HepG2 (cell line): ENCODE measurements around the gene UBR7. TPM values are rescaled to one million over a fixed set of nuclear protein-coding genes. Genes with fewer than 3 reads are reported as not detected.

Source experiments
- ATF2 ChIP-seq: sonication (generic); formaldehyde crosslinking; IDR thresholded peaks from 2 replicates; pipeline ENCODE4 v1.4.0; 2020; ENCODE audit warnings: missing genetic modification reagents
- CC2D1A ChIP-seq: sonication (generic); formaldehyde crosslinking; IDR thresholded peaks from 2 replicates; pipeline ENCODE4 v1.8.1; 2023; ENCODE audit warnings: mild to moderate bottlenecking, missing genetic modification reagents
- DPF2 ChIP-seq: sonication (generic); formaldehyde crosslinking; IDR thresholded peaks from 2 replicates; pipeline ENCODE4 v1.4.0; 2020; ENCODE audit warnings: mild to moderate bottlenecking, low read depth, missing genetic modification reagents, borderline replicate concordance
- FOXO1 ChIP-seq: sonication (generic); formaldehyde crosslinking; IDR thresholded peaks from 2 replicates; pipeline ENCODE4 v1.4.0; 2020; ENCODE audit warnings: missing genetic modification reagents
- IKZF1 ChIP-seq: fragments of 450-650 bp; IDR thresholded peaks from 2 replicates; pipeline ENCODE4 v1.7.1; 2016
- JARID2 ChIP-seq: sonication (generic); formaldehyde crosslinking; IDR thresholded peaks from 2 replicates; pipeline ENCODE4 v1.8.1; 2023; ENCODE audit warnings: missing genetic modification reagents, inconsistent platforms; ENCODE audit not compliant: insufficient replicate concordance
- NBN ChIP-seq: fragments of 450-650 bp; conservative IDR thresholded peaks from 2 replicates; pipeline ENCODE4 v1.6.1; 2017
- NR2F2 ChIP-seq: IDR thresholded peaks from 2 replicates; pipeline ENCODE4 v1.6.1; 2012; ENCODE audit warnings: low read depth, inconsistent platforms, borderline replicate concordance
- RARA ChIP-seq: IDR thresholded peaks from 2 replicates; pipeline ENCODE4 v1.6.1; 2016; ENCODE audit warnings: missing genetic modification reagents, missing compliant biosample characterization
- RXRB ChIP-seq: IDR thresholded peaks from 2 replicates; pipeline ENCODE4 v1.6.1; 2016; ENCODE audit warnings: borderline replicate concordance, missing genetic modification reagents, missing compliant biosample characterization
- SETDB1 ChIP-seq: sonication (generic); formaldehyde crosslinking; IDR thresholded peaks from 2 replicates; pipeline ENCODE4 v1.5.1; 2020; ENCODE audit warnings: missing genetic modification reagents, mild to moderate bottlenecking, borderline replicate concordance
- ZGPAT ChIP-seq: IDR thresholded peaks from 2 replicates; pipeline ENCODE4 v1.6.1; 2016; ENCODE audit warnings: mild to moderate bottlenecking
- ZNF160 ChIP-seq: sonication (generic); formaldehyde crosslinking; IDR thresholded peaks from 2 replicates; pipeline ENCODE4 v1.8.0; 2022; ENCODE audit warnings: mild to moderate bottlenecking, inconsistent platforms, missing genetic modification reagents
- ZNF282 ChIP-seq: fragments of 450-650 bp; IDR thresholded peaks from 2 replicates; pipeline ENCODE4 v1.6.1; 2018; ENCODE audit not compliant: partially characterized antibody
- ZNF446 ChIP-seq: sonication (generic); formaldehyde crosslinking; IDR thresholded peaks from 2 replicates; pipeline ENCODE4 v1.5.0; 2020; ENCODE audit warnings: mild to moderate bottlenecking, missing genetic modification reagents
- ZNF557 ChIP-seq: sonication (generic); formaldehyde crosslinking; IDR thresholded peaks from 2 replicates; pipeline ENCODE4 v1.4.0; 2020; ENCODE audit warnings: missing genetic modification reagents
- ZNF577 ChIP-seq: sonication (generic); formaldehyde crosslinking; IDR thresholded peaks from 2 replicates; pipeline ENCODE4 v1.4.0; 2020; ENCODE audit warnings: mild to moderate bottlenecking, low read depth, missing genetic modification reagents, borderline replicate concordance
- ZNF652 ChIP-seq: IDR thresholded peaks from 2 replicates; pipeline ENCODE4 v1.6.1; 2016; ENCODE audit warnings: low read depth, borderline replicate concordance
- ZNF777 ChIP-seq: sonication (generic); formaldehyde crosslinking; IDR thresholded peaks from 2 replicates; pipeline ENCODE4 v1.4.0; 2020; ENCODE audit warnings: missing genetic modification reagents
- ZNF83 ChIP-seq: sonication (generic); formaldehyde crosslinking; IDR thresholded peaks from 2 replicates; pipeline ENCODE4 v1.4.0; 2020; ENCODE audit warnings: missing genetic modification reagents, mild to moderate bottlenecking, borderline replicate concordance
- ZSCAN25 ChIP-seq: sonication (generic); formaldehyde crosslinking; IDR thresholded peaks from 2 replicates; pipeline ENCODE4 v1.8.0; 2022; ENCODE audit warnings: mild to moderate bottlenecking, missing genetic modification reagents
- ZSCAN9 ChIP-seq: IDR thresholded peaks from 2 replicates; pipeline ENCODE4 v1.6.1; 2016; ENCODE audit warnings: borderline replicate concordance
- polyA plus RNA-seq, 8 experiments: library from polyadenylated mRNA; depleted of rRNA in 3 of 8; stranded (reverse) in 7 of 8; unstranded in 1 of 8; fragments of >200 nt; fragmentation: Illumina TruSeq in 4 of 8; extraction: Trizol in 4 of 8; gene quantifications; 2 replicates each; pipeline versions ENCODE4 v1.2.1 to v1.2.3, GENCODE V29; 2011 to 2016; ENCODE audit warnings: low read depth in 4 of 8, missing spikeins in 1 of 8, mixed read lengths in 1 of 8; ENCODE audit not compliant: insufficient read depth in 1 of 8
- total RNA-seq, 5 experiments: library from RNA; depleted of rRNA; stranded (reverse); fragments of >200 nt; fragmentation: Illumina TruSeq; extraction: Trizol; gene quantifications; 2 replicates each; pipeline ENCODE4 v1.2.3, GENCODE V29; 2016; ENCODE audit warnings: low read depth in 1 of 5
- TF ChIP-seq, protein P1 (sequence below): sonication (generic); formaldehyde crosslinking; IDR thresholded peaks from 2 replicates; pipeline ENCODE4 v1.5.1; 2020; ENCODE audit warnings: missing genetic modification reagents, mild to moderate bottlenecking, borderline replicate concordance
- TF ChIP-seq, protein P2 (sequence below): sonication (generic); formaldehyde crosslinking; IDR thresholded peaks from 2 replicates; pipeline ENCODE4 v1.4.0; 2020; ENCODE audit warnings: mild to moderate bottlenecking, missing genetic modification reagents
- TF ChIP-seq, protein P3 (sequence below): sonication (generic); formaldehyde crosslinking; IDR thresholded peaks from 2 replicates; pipeline ENCODE4 v1.8.0; 2022; ENCODE audit warnings: mild to moderate bottlenecking, missing genetic modification reagents, moderate library complexity

UBR7 gene
- total and polyA plus RNA-seq, 2 of the 13 experiments (the other 11 are each of a cell fraction or from before 2014, with no cell fraction given), result 11.0 to 19.7 TPM

DNA sequence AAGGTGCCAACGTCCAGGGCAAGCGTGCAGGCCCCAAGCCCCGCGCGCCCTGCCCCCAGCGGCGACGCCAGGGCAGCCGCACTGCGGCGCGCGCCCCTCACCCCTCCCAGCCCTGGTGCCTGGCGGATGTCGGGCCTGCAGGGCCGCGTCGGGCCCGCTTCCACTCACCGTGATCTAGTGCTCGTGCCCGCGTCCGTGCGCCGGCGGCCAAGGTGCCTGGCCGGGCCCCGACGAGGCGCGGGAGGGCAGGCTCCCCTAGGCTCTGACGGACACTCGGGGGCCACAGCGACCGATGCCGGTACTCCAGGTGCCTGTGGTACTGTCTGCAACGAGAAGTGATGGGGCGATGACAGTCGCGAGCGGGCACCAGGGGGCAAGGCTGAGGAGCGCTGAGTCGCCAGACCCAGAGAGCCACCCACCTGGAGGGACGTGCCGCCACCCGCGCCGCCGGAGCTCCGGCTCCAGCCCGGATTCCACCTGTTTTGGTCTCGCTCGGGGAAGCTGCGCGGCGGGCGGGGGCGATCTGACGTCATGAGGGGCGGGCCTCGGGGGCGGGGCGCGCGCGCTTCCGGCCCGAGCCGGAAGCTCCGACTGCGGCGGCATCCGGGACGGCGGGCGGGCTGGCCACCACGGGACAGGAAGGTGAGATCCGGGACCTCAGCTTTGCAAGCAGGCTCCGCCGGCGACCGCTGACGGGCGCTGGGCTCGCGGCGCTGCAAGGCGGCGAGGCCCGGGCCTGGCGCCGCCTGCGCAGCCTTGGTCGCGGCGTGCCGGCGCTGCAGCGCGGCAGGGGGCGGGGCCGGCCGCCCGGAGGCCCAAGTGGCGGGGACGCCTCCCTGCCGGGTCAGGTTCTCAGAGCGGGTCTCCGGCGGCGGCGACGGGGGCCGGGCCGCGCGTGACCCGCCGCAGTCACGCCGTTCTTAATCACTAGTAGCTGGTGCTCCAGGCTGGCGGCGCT, 22.4 kb upstream of the UBR7 start, which contains the start of the genes LYSET and MOAP1 (continued):
- TF ChIP-seq, protein P1, sequence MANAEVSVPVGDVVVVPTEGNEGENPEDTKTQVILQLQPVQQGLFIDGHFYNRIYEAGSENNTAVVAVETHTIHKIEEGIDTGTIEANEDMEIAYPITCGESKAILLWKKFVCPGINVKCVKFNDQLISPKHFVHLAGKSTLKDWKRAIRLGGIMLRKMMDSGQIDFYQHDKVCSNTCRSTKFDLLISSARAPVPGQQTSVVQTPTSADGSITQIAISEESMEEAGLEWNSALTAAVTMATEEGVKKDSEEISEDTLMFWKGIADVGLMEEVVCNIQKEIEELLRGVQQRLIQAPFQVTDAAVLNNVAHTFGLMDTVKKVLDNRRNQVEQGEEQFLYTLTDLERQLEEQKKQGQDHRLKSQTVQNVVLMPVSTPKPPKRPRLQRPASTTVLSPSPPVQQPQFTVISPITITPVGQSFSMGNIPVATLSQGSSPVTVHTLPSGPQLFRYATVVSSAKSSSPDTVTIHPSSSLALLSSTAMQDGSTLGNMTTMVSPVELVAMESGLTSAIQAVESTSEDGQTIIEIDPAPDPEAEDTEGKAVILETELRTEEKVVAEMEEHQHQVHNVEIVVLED (CRISPR knock-in tag), result peak; percentile 64; the same call in 1 of the 2 replicates
- TF ChIP-seq RXRB (CRISPR knock-in tag), result peak; percentile 37; the same call in 1 of the 2 replicates
- no peak for TF ChIP-seq CC2D1A
- no peak for TF ChIP-seq SETDB1 (CRISPR knock-in tag)
- TF ChIP-seq ZSCAN9, result 0 out of 2 replicates have a peak, but pooled peaks have one; percentile 49
- peak; percentile 15; the same call in 1 of the 2 replicates for TF ChIP-seq ATF2 (CRISPR knock-in tag)
- TF ChIP-seq RARA (CRISPR knock-in tag), result no peak; the same call in 1 of the 2 replicates
- TF ChIP-seq DPF2, result no peak
- TF ChIP-seq JARID2 (CRISPR knock-in tag), result no peak
- TF ChIP-seq ZNF446, result peak; percentile 88
- peak; percentile 68 for TF ChIP-seq ZGPAT (CRISPR knock-in tag)
- no peak for TF ChIP-seq NR2F2
- no peak; the same call in 1 of the 2 replicates for TF ChIP-seq ZNF83 (CRISPR knock-in tag)
- TF ChIP-seq ZNF652, result no peak
- no peak for TF ChIP-seq IKZF1
- TF ChIP-seq ZSCAN25 (CRISPR knock-in tag), result peak; percentile 87
- TF ChIP-seq, protein P2, sequence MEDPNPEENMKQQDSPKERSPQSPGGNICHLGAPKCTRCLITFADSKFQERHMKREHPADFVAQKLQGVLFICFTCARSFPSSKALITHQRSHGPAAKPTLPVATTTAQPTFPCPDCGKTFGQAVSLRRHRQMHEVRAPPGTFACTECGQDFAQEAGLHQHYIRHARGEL (CRISPR knock-in tag), result no peak
- no peak for TF ChIP-seq ZNF557 (CRISPR knock-in tag)
- peak; percentile 80 for TF ChIP-seq ZNF777 (CRISPR knock-in tag)
- TF ChIP-seq, protein P3, sequence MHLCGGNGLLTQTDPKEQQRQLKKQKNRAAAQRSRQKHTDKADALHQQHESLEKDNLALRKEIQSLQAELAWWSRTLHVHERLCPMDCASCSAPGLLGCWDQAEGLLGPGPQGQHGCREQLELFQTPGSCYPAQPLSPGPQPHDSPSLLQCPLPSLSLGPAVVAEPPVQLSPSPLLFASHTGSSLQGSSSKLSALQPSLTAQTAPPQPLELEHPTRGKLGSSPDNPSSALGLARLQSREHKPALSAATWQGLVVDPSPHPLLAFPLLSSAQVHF (CRISPR knock-in tag), result 0 out of 2 replicates have a peak, but pooled peaks have one; percentile 65
- TF ChIP-seq ZNF282, result no peak
- TF ChIP-seq ZNF160, result 0 out of 2 replicates have a peak, but pooled peaks have one; percentile 64
- no peak for TF ChIP-seq NBN
- no peak for TF ChIP-seq ZNF577 (CRISPR knock-in tag)
- TF ChIP-seq FOXO1, result no peak; the same call in 1 of the 2 replicates
